Hematopoietic multipotent progenitor cell treated with erythropoietin and hydrocortisone succinate and interleukin-3 and kit ligand, for 4 days (in vitro differentiated cells): ENCODE data around the gene IGF2BP1.

Source experiments
- DNase-seq: peaks from one replicate; pipeline ENCODE4 v3.0.0-alpha.2; 2015

The IGF2BP1 gene

DNA sequence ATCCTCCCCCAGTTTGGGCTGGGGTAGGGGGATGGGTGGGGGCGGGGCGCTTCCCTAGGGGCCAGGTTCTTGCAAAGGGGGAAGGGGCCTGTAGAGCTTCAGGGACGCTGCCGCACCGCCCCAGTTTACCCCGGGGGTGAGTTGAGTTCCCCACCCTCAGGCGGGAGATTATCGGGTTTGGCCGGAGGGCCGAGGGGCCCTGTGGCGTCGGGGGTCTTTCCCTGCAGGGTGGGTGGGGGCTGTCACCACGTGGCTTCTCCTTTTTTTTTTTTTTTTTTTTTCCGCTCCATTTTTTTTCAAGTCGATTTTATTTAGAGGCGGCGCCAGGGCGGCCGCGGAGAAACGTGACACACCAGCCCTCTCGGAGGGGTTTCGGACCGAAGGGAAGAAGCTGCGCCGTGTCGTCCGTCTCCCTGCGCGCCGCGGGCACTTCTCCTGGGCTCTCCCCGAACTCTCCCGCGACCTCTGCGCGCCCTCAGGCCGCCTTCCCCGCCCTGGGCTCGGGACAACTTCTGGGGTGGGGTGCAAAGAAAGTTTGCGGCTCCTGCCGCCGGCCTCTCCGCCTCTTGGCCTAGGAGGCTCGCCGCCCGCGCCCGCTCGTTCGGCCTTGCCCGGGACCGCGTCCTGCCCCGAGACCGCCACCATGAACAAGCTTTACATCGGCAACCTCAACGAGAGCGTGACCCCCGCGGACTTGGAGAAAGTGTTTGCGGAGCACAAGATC, at the start of gene IGF2BP1:
Gene IGF2BP1 (plus strand): TSS at position 283 of the 724 bp plus-strand sequence. CDS start 361 bp downstream, at position 644.
- peak; percentile 58 for DNase-seq

DNA sequence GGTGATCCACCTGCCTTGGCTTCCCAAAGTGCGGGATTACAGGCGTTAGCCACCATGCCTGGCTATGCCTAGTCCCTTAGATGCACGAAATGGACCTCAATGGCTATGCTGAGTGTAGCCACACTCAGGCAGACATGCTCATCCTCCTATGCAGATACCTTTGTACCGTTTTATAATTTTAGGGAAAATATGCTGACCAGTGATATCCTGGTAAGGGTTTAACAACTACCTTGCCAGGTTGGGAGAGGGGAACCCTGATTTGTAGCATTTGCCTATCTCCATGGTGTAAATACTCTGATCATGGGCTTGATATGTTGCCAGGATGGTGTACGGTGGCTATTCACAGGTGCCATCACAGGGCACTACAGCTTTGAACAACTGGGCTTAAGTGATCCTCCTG, 45.6 kb upstream of the IGF2BP1 start:
- DNase-seq, result no peak

DNA sequence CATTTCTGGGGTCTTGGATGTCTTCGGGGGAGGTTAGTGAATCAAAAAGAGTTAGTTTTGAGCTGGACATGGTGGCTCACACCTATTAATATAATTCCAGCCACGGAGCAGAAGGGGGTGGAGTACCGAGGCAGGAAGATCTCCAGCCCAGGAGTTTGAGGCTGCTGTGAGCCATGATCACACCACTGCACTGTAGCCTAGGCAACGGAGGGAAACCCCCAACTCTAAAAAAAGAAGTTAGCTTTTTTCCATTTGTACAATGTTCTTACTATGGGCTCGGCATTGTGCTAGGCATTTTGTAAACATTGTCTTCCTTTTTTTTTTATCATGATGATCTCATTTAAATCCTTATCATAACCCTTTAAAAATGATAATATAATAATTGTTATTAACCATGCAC, 44.3 kb upstream of the IGF2BP1 start:
- DNase-seq, result no peak

DNA sequence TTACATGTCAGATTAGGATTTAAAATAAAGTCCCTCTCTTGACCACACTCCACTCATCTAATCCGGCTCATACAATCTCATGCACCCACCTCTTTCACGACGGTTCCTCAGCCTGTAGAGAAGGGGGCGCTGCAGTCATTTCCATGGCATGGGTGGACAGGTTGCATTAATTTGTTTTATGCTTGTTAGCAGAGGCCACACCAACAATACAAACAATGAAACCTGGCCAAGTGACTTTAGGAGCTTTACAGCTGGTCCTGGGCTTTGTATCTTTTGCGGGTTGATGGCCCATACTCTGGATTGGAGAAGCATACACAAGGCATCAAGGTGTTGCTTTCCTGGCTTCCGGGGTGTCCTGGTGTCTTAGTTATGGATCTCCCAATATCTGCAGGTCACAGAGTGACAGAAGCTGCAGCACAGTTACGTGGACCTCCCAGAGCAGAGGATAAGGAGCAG, 42.9 kb upstream of the IGF2BP1 start:
- DNase-seq, result peak; percentile 39

DNA sequence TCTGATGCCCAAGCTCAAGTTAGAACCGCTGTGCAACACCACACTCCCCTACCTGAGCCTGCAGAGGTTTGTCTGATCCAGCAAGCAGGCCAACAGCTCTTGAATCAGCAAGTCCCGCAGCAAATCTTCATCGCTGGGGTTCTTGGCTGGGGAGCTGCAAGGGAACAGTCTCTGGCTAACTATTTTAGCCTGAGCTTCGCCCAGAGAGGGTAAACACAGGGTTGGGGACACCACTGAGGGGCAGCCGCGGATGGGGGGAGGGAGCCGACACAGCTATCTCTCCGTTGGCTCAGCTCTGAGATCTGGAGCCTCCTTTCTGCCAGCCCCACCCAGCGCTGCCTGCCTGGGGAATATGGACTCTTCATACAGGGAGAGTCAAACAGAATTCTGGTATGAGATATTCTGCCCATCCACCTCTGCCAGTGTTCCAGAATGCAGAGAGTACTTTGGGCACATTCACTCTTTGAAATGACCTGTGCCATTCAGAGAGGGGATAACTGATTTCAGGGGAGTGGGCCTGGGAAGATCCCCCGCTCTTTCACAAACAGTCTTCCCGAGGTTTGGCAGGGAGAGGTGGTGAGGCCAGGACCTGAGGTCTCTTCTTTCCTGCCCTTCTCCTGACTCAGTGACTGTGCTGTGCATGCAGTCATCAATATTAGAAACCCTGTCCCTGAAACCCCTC, 36.2 kb upstream of the IGF2BP1 start:
- no peak for DNase-seq

DNA sequence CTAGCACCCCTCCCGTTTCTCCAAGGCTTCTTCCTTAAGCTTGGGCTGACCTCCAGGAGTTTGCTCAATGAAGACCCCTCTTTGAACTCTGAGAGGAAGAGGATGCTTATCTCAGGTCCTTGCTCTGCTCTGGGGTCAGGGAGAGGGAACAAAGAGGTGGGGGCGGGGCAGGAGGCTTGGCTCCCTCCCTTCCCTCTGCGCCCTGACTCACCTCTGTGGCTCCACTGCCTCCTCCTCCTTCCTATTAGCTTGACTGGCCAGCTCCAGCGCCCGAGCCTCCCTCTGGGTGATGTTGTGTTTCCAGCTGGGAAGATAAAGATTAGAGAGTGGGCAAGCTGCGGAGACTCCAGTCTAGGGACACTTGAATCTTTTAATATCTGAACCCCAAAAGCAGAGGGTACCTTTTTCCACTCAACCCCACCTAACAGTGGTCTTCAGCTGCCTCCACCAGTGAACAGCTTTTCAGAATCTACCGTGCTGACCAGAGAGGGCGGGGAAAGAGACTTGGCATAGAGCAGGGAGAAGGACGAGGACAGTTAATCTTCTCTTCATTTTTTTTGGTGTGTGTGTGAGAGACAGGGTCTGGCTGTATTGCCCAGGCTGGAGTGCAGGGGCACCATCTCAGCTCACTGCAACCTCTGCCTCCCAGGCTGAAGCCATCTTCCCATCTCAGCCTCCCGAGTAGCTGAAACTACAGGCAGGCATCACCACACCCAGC, 35.5 kb upstream of the IGF2BP1 start:
- DNase-seq, result no peak

DNA sequence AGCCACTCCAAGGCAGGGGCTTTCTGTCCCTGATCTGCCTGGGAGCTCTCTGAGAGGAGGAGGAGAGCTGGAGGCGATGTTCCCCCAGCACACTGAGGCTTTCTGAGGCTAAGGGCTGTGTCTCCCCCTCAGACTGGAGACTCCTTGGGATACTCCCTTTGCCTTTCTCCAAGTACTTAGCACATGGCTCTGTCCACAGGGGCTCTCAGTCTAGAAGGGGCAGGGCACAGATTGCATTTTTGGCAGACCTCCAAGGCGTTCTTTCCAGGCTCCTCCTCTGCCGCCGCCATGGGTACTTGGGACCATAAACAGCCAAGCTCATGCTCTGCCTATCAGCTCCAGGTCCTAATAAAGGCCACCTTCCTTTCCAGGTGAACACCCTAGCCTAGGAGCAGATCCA, 27.0 kb upstream of the IGF2BP1 start:
- no peak for DNase-seq

DNA sequence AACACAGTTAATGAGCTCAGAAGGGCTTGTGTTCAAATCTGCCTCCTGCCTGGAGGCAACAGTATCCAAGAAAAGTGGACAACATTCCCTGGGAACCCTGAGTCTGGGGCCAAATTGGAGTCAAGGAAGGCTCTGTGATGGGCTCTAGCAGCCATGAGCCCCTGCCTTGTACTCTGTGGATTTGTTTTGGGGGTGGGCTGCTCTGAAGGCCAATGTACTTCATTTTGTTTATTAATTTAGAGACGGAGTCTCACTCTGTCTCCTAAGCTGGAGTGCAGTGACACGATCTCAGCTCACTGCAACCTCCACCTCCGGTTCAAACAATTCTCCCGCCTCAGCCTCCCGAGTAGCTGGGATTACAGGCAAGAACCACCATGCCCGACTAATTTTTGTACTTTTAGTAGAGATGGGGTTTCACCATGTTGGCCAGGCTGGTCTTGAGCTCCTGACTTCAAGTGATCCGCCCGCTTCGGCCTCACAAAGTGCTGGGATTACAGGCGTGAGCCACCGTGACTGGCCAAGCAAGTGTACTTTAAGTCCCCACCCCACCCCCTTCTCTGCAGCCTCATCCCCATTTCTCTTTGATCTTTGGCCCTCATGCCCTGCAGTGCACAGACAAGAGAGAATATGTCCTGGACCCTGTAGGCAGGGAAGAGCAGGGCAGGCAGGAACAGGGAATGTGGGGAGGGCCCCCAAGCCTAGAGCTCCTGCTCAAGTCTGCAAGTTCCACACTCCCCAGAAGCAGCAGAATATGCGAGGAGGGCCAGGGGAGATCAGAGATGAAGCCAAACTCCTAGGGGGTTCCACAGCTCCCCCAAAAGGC, 26.1 kb upstream of the IGF2BP1 start:
- DNase-seq, result no peak

DNA sequence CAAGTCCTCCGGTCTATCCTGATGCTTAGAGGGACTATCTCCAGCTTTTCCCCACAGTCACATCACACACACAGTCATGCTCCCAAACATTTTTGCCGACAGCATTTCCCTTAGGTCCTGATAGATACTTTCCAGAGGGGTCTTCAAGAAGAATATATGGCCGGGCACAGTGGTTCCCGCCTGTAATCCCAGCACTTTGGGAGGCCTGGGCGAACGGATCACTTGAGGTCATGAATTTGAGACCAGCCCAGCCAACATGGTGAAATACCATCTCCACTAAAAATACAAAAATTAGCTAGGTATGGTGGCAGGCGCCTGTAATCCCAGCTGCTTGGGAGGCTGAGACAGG, 24.5 kb upstream of the IGF2BP1 start:
- DNase-seq, result no peak

DNA sequence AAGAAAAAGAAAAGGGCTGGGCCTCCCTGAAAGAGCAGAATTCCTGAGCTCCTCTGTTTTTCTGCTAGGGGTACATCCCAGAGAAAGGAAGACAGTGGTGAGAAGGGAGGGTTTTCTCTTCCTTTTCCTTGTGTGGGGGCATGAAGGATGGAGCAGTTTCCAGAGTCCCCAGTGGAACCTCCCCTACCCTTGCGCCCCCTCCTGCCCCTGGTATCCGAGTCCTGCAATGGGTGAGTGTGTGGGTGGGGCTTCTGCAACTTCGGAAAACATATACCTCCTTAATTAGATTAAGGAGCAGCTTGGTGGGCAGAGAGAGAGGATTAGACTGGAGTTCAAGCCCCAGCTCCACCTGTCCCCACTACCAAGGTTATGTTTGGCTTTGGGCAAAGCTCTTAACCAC, 23.4 kb upstream of the IGF2BP1 start:
- DNase-seq, result no peak

DNA sequence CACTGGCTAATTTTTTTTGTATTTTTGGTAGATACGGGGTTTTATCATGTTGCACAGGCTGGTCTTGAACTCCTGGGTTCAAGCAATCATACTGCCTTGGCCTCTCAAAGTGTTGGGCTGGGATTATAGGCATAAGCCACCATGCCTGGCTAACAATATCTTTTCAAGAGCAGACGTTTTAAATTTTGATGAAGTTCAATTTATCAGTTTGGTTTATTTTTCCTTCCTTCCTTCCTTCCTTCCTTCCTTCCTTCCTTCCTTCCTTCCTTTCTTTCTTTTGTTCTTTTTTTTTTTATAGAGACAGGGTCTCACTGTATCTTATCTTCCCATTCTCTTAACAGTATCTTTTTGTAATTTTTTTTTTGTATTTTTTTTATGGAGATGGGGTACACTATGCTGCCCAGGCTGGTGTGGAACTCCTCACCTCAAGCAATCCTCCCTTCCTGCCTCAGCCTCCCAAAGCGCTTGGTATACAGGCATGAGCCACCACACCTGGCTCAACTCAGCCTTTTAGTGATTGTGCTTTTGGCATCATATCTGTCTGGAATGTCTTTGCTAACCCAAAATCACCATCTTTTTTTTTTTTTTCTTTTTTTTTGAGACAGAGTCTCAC, 15.2 kb upstream of the IGF2BP1 start:
- DNase-seq, result no peak

DNA sequence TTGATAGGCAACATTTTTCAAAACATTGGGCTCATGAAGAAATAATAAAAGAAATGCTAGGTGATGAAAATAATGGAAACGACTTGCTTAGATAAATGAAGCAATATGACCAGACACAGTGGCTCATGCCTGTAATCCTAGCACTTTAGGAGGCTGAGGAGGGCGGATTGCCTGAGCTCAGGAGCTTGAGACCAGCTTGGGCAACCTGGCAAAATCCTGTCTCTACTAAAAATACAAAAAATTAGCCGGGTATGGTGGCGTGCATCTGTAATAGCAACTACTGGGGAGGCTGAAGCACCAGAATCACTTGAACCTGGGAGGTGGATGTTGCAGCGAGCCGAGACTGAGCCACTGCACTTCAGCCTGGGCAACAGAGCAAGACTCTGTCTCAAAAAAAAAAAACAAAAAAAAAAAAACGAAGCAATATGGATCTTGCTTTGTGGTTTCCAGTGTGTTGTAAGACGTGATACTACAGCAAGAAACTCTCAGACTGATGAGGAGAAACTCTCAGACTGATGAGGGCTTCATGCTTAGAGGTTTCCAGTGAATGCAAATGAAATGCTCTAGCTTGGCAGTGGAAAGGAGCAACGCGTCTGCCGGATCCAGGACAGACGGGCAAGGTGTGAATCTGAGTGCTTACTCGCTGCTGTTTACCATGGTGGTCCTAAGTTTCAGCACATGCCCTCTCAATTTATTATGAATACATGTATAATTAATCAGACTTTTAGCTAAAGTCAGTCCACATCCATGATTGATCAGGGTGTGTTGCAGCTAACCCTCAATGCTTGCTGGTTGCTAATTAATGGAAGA, 11.5 kb upstream of the IGF2BP1 start:
- no peak for DNase-seq

DNA sequence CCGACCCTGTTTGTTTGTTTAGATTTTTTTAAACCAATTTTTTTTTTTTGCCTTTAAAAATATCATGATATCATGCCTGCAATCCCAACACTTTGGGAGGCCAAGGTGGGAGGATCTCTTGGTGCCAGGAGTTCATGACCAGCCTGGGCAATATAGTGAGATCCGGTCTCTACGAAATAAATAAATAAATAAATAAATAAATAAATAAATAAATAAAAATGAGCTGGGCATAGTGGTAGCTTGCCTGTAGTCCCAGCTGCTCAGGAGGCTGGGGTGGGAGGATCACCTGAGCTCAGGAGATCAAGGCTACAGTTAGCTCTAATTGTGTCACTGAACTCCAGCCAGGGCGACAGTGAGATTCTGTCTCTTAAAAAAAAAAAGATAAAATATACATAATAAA, 8.1 kb upstream of the IGF2BP1 start:
- no peak for DNase-seq

DNA sequence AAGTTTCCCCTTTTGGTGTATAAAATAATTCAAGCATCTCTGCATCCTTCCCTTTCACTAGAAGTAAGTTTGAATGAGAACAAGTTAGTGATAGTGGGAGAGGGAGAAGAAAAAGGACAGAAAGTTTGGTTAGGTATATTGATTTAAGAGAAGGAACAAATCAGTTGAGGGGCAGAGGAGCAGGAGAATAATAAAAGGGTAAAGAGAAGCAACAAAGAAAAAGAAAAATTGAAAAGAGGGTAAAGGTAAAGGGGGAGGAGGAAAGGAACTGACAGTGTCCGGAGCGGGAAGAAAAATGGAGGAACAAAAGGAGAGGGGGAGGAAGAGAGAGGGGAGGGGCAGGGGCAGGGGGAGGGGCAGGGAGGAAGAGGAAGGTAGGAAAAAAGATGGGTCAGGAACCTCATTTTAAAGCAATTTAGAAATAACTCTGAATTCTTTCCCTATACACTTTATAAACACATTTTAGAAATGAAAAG, 6.3 kb upstream of the IGF2BP1 start:
- no peak for DNase-seq

DNA sequence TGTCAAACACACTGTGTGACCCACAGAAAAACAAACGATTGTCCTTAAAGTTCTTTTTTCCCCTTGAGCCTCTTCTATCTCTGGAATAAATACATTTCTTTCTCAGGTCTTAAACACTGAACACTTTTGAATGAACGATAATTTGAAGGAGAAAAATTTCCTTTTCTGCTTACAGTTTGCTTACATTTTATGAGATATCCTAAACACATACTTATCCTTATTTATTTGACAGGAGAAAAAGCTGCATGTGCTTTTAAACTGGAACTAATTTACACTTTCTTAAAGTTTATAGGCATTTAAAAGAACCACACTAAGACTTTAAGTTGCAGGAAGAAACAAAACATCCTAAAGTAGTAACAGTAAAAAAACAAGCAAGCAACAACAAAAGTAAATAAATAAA, 4.7 kb upstream of the IGF2BP1 start:
- no peak for DNase-seq

DNA sequence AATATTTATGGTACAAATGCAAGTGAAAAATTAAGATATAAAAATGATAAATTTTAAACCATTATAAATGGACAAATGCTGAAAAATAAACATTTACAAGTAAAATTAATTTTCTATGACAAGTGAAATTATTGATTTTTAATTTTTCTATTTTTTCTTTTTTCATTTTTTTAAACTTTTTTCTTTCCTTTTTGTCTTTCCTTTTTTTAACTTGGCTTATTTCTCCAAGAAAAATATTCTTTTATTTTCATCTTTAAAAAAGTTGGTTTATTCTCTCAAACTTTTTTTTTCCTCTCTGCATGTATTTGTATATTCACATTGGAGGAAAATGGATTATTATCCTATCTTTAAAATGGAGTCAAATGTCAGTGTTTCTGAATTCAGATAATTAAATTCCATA, 3.9 kb upstream of the IGF2BP1 start:
- no peak for DNase-seq

DNA sequence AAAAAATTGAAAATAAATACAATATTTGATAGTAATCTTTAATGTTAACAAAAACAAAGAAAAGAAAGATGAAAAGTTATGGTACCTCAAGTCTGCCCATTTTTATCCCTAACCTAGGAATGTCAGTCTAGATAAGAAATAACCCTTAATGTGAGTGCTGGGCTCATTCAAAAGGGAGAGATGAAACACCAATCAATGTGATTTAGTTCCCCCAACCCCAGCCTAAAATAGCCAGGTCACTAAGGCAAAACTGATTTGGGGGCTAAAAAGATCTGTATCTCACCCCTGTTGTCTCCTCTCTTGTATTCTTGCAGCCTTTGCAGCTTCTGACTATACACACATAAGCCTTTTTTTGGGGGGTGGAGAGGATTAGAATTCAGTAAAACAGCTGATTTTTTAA, 3.2 kb upstream of the IGF2BP1 start:
- DNase-seq, result no peak

DNA sequence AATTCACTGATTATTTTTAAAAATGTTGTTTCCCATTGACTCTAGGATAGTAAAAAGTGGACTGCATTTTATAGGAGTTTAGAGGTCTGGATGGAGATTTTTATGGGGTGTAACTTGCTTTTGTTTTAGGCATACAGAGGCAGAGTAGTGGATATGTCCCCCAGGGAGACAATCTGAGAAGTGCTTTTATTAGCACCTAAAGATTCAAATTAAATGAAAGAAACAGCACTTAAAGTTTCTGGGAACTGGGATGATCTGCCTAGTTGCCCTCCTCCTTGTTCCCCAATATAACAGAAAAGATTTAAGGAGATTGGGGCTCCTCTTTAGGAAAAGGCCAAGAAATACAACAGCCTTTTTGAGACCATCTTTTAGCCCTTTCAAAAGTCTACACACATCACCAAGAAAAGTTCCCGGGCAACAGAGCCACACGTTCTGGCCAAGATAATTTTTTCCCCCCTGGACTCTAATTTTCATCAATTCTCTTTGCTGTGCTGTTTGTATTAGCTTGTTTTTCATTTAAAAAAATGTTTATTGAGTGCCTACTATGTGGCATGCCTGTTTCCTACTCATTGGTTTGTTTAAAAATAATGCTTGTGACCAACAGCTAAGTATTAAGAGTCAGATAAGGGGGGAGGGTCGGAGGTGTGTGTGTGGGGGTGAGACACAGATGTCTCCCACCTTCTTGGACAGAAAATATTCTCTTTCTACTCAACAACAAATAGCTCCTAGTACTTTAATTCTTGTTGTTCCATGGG, 2.5 kb upstream of the IGF2BP1 start:
- DNase-seq, result no peak

DNA sequence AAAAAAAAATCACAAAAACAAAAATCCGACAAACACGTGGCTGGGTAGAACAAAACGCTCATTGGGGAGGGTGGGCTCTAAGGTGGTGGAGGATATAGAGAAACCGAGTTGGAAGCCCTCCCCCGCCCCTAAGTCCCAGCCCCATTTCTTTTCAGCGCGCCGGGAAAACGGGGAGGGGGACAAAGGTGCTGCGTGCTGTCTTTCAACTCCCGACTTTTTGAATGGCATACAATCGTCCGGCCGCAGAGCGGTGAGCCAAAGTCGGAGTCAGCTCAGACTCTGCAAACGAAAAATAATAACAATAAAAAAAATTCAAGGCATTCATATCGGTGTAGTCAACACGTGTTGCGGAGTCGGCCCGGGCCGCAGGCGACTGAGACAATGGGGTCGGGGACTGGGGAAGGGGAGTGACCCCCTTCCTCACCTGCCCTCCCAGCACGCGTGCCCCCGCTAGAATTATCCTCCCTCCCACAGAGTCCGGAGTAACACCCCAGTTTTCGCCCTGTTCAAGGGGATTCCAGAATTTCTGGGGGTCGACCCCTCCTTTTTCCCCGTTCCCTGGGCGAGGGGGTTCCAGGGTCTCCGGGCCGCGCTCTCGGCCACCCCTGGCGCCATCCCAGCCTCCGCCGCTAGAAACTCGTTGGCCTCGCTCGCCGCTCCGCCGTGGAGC, 1.7 kb upstream of the IGF2BP1 start:
- DNase-seq, result peak; percentile 37

DNA sequence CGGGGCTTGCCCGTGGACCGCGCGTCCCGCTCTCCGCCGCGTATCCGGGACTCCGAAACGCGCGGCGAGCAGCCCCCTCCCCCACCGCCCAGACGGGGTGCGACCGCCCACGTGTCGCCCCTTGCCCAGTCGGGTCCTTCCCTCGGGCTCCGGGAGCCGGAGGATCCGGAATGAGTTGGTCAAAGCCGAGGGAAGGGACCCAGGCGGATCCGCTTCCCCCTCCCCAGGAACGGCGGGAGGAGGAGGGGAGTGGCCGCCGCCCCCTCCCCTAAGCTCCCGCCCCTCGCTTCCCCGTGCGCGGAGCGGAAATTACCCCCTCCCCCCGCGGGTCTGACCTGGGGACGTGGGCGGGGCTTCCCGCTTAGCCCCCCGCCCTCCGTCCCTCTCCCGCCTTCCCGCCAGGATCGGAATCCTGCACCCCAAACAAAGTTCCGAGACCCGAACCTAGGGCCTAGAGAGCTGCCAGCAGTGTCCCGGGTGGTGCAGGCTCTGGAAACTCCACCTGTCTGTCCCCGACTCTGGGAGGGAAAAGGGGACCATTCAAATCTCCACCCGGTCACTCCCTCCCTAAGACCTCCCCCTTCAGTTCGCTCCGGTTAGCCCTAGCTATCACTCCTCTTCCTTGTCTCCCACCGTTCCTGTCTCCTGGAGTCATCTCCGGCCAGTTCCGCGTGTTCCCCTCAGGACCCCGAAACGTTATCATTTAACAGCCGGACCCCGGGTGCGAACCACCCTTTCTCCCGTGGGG, 1.0 kb upstream of the IGF2BP1 start:
- no peak for DNase-seq
